ENCODE data around the gene PIP5K1A.

The PIP5K1A gene

GRCh38 chr1:151290709-151291303, 92.5 kb downstream of the PIP5K1A start:
- Histone ChIP-seq H3K36me3 (ENCODE audit: control insufficient read depth in 2 of 2, insufficient read depth in 1 of 2, low read length in 2 of 2) (peaks cover 4 to 98% of the 10 kb centered on the region in 2 experiments), H3K4me3 (ENCODE audit: low read depth, low read length) (no peak overlapping the region), H3K4me1 (ENCODE audit: control insufficient read depth, insufficient read depth, low read length) (no peaks in the 10 kb centered on the region), H3K9me3 (ENCODE audit: control insufficient read depth, insufficient read depth, low read depth, low read length) (no peaks in the 10 kb centered on the region), H3K27ac (ENCODE audit: extremely low read depth, low read depth, low read length) (no peak overlapping the region)
- ChIA-PET POLR2A (interaction anchor here (0.7 kb wide), 1 partner anchor 29 kb away, joined by 3 read pairs; no protein-coding TSS in a partner anchor), CTCF (no interaction called here)
- TF ChIP-seq GLIS2 (tag by site-specific recombination; IDR thresholded peaks at IDR 0.05) (no peak), ZNF660 (tag by site-specific recombination; IDR thresholded peaks at IDR 0.05) (no peak), ZNF571 (tag by site-specific recombination; IDR thresholded peaks at IDR 0.05) (no peak), ZNF184 (tag by site-specific recombination; IDR thresholded peaks at IDR 0.05) (no peak), ZNF311 (tag by site-specific recombination; IDR thresholded peaks at IDR 0.05; ENCODE audit: borderline replicate concordance) (no peak), ZNF121 (tag by site-specific recombination; IDR thresholded peaks at IDR 0.05) (no peak), ZNF350 (tag by site-specific recombination; IDR thresholded peaks at IDR 0.05) (no peak), ZNF366 (tag by site-specific recombination; conservative IDR thresholded peaks at IDR 0.05) (no peak), ZNF148 (tag by site-specific recombination; IDR thresholded peaks at IDR 0.05; ENCODE audit: borderline replicate concordance) (no peak), PRDM10 (tag by site-specific recombination; IDR thresholded peaks at IDR 0.05) (no peak), ZNF639 (tag by site-specific recombination; IDR thresholded peaks at IDR 0.05) (no peak)
- TF ChIP-seq, protein P1, sequence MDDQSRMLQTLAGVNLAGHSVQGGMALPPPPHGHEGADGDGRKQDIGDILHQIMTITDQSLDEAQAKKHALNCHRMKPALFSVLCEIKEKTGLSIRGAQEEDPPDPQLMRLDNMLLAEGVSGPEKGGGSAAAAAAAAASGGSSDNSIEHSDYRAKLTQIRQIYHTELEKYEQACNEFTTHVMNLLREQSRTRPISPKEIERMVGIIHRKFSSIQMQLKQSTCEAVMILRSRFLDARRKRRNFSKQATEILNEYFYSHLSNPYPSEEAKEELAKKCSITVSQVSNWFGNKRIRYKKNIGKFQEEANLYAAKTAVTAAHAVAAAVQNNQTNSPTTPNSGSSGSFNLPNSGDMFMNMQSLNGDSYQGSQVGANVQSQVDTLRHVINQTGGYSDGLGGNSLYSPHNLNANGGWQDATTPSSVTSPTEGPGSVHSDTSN (CRISPR knock-in tag; IDR thresholded peaks at IDR 0.05) = no peak
- TF ChIP-seq, protein P2, sequence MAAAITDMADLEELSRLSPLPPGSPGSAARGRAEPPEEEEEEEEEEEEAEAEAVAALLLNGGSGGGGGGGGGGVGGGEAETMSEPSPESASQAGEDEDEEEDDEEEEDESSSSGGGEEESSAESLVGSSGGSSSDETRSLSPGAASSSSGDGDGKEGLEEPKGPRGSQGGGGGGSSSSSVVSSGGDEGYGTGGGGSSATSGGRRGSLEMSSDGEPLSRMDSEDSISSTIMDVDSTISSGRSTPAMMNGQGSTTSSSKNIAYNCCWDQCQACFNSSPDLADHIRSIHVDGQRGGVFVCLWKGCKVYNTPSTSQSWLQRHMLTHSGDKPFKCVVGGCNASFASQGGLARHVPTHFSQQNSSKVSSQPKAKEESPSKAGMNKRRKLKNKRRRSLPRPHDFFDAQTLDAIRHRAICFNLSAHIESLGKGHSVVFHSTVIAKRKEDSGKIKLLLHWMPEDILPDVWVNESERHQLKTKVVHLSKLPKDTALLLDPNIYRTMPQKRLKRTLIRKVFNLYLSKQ (tag by site-specific recombination; IDR thresholded peaks at IDR 0.05; ENCODE audit: borderline replicate concordance) = no peak
